Measurements from ENCODE around the gene C11orf16.
"Not testable (repeated sequence)": the region's sequence is repeated elsewhere in the genome, so short reads cannot be mapped to it uniquely, and the experiment has no call there.

The C11orf16 gene

GRCh38 chr11:8881585-8881984 lies 51.2 kb downstream of the C11orf16 start:
- DNase-seq = not testable (repeated sequence)

GRCh38 chr11:8878771-8879170 lies 54.0 kb downstream of the C11orf16 start:
- no peak for DNase-seq

GRCh38 chr11:8873741-8874405 lies 58.9 kb downstream of the C11orf16 start:
- no peak for DNase-seq

GRCh38 chr11:8871962-8872361 lies 60.8 kb downstream of the C11orf16 start:
- DNase-seq = no peak

GRCh38 chr11:8871171-8871775 lies 61.5 kb downstream of the C11orf16 start:
- DNase-seq = no peak

GRCh38 chr11:8870411-8871170 lies 62.2 kb downstream of the C11orf16 start:
- DNase-seq = no peak

All from activated CD4-positive, alpha-beta T cell treated with anti-CD3 and anti-CD28 coated beads, Interleukin-2, amount 50 U/mL, for 1 hour (primary cell).